Mesothelial cell of epicardium (in vitro differentiated cells): ENCODE measurements around the gene SMAD6. TPM values are rescaled to one million over a fixed set of nuclear protein-coding genes. Genes with fewer than 3 reads are reported as not detected.

Experiments
- DNase-seq, 2 experiments: peaks; one replicate each; pipeline ENCODE4 v3.0.0; 2021; ENCODE audit warnings: low spot score in 2 of 2; ENCODE audit not compliant: unreplicated experiment in 2 of 2
- H3K27ac Mint-ChIP-seq: 2 replicates; pipeline ENCODE4 v1.8.0; 2021; ENCODE audit warnings: mixed read lengths
- H3K27me3 Mint-ChIP-seq: 2 replicates; pipeline ENCODE4 v1.8.0; 2021; ENCODE audit warnings: low read depth, mixed read lengths
- H3K36me3 Mint-ChIP-seq: 2 replicates; pipeline ENCODE4 v1.8.0; 2021; ENCODE audit warnings: mixed read lengths
- H3K4me1 Mint-ChIP-seq: 2 replicates; pipeline ENCODE4 v1.8.0; 2021; ENCODE audit warnings: mixed read lengths
- H3K4me3 Mint-ChIP-seq: 2 replicates; pipeline ENCODE4 v1.8.0; 2021; ENCODE audit warnings: mild to moderate bottlenecking, moderate library complexity, mixed read lengths
- H3K9me3 Mint-ChIP-seq: 2 replicates; pipeline ENCODE4 v1.8.0; 2021; ENCODE audit warnings: mixed read lengths
- CTCF ChIP-seq: fragments of 200-600 bp; sonication (generic); IDR thresholded peaks from one replicate; pipeline ENCODE4 v1.5.0; 2021; ENCODE audit warnings: antibody characterized with exemption; ENCODE audit not compliant: unreplicated experiment
- total RNA-seq: library from RNA; stranded (reverse); gene quantifications from 3 replicates; pipeline ENCODE4 v1.2.1, GENCODE V29; 2021

SMAD6 gene
- total RNA-seq, 1 donor from 2014 or later, result 176 TPM

DNA sequence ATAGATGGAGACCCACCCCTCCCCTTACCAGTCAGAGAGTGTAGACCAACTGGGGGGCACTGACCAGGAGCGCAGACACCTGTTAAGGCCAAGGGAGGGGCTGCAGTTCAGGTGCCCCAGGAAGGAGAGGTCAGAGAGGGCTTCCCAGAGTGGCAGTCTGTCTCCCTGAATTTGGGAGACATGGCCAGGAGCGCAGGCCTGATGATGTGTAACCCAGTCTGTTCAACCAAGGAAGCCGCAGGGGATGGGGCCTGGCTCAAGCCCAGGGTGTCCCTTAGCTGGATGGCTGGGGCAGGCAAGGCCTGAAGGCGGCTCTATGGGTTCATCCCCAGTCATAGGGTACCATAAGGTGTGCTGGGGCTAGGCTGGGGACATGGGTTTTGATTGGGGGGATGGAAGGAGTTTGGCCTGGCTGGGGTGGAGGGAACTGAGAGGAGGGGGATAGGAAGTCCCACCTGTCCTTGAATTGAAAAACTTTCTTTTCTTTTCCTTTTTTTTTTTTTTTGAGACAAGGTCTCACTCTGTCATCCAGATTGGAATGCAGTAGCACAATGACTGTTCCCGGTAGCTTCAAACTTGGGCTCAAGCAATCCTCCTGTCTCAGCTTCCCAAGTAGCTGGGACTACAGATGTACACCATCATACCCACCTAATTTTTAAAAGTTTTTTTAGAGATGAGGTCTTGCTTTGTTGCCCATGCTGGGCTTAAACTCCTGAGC lies 75.7 kb downstream of the SMAD6 start:
- Mint-ChIP-seq H3K36me3 (peaks cover 9% of the 10 kb centered on the region), H3K27me3 (no peaks in the 10 kb centered on the region), H3K9me3 (no peaks in the 10 kb centered on the region), H3K4me1 (peaks cover 87% of the 10 kb centered on the region), H3K27ac (peak overlapping the region; percentile 96), H3K4me3 (no peak overlapping the region)
- DNase-seq, result no peak
- TF ChIP-seq CTCF, result no peak

DNA sequence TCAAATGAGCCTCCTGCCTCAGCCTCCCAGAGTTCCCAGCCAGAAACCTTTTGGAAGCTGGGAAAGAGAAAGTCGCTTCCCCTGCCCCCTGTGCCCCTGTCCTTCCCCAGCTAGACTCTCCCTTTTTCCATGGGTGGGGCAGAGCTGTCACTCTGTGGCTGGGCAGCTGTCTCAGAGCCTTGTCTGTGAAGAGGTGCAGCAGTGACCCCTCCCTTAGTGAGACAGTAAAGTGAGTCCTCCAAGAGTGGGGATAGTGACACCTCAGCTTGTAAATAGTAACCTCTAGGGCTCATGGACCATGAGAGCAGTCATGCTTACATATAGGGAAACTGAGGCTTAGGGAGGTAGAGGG lies 76.3 kb downstream of the SMAD6 start:
- peaks cover 88% of the 10 kb centered on the region for H3K4me1 Mint-ChIP-seq
- H3K27ac Mint-ChIP-seq, result peak overlapping the region; percentile 96
- DNase-seq, result no peak
- H3K27me3 Mint-ChIP-seq, result no peaks in the 10 kb centered on the region
- H3K4me3 Mint-ChIP-seq, result no peak overlapping the region
- no peaks in the 10 kb centered on the region for H3K9me3 Mint-ChIP-seq
- H3K36me3 Mint-ChIP-seq, result peaks cover 12% of the 10 kb centered on the region
- TF ChIP-seq CTCF, result no peak

GRCh38 chr15:66778716-66779115 lies 76.7 kb downstream of the SMAD6 start:
- peaks cover 88% of the 10 kb centered on the region for H3K4me1 Mint-ChIP-seq

GRCh38 chr15:66779331-66780009 lies 77.4 kb downstream of the SMAD6 start:
- Mint-ChIP-seq H3K27ac (peak overlapping the region; percentile 77), H3K4me1 (peaks cover 82% of the 10 kb centered on the region), H3K36me3 (peaks cover 24% of the 10 kb centered on the region), H3K27me3 (no peaks in the 10 kb centered on the region), H3K9me3 (no peaks in the 10 kb centered on the region), H3K4me3 (no peak overlapping the region)
- TF ChIP-seq CTCF, result no peak
- DNase-seq, result no peak

More at GRCh38 chr15:66778716-66779115, 76.7 kb downstream of the SMAD6 start:
- Mint-ChIP-seq H3K27me3 (no peaks in the 10 kb centered on the region), H3K27ac (peak overlapping the region; percentile 96), H3K36me3 (peaks cover 16% of the 10 kb centered on the region), H3K9me3 (no peaks in the 10 kb centered on the region), H3K4me3 (no peak overlapping the region)
- TF ChIP-seq CTCF, result no peak
- DNase-seq, result no peak

GRCh38 chr15:66780172-66780972 lies 78.3 kb downstream of the SMAD6 start:
- Mint-ChIP-seq H3K27ac (peak overlapping the region; percentile 79), H3K27me3 (no peaks in the 10 kb centered on the region), H3K9me3 (no peaks in the 10 kb centered on the region), H3K36me3 (peaks cover 24% of the 10 kb centered on the region), H3K4me3 (no peak overlapping the region), H3K4me1 (peaks cover 81% of the 10 kb centered on the region)
- TF ChIP-seq CTCF, result no peak
- DNase-seq, result no peak
